ENCODE measurements around the gene SERPINB12. TPM values are rescaled to one million over a fixed set of nuclear protein-coding genes. Genes with fewer than 3 reads are reported as not detected.

Gene SERPINB12
- total RNA-seq, 1 donor from 2014 or later: not detected

DNA sequence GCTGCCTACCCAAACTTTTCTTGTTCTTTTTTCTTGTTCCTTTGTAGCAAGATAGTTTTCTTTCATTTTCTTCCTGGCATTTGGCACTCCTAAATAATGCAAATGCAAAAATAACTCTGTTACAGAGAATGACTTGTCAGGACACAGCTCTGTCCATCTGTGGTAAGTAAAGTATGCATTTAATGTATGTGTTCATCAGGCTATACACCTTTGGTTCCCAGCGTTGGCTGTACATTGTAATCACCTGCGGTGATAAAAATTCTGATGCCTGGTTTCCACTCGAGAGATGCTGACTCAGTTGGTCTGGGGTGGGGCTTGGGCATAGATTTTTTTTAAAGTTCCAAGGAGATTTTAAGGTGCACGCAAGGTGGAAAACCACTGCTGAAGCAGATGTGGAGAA is 44.8 kb downstream of the SERPINB12 start, which contains the start of gene SERPINB13:
Gene SERPINB13, plus strand, starts transcription at position 378 of the 400 bp plus-strand sequence. CDS start 1,325 bp downstream, outside the sequence.
- Mint-ChIP-seq H3K36me3 (no peaks in the 10 kb centered on the region), H3K9me3 (no peaks in the 10 kb centered on the region), H3K27ac (peak within 1 kb of the TSS; percentile 44), H3K4me1 (no peaks in the 10 kb centered on the region), H3K4me3 (no peak within 1 kb of the TSS), H3K27me3 (ENCODE audit: insufficient read depth, low read depth) (no peaks in the 10 kb centered on the region)
- Histone ChIP-seq H3K4me1 (no peaks in the 10 kb centered on the region), H3K9me3 (ENCODE audit: low read depth) (no peaks in the 10 kb centered on the region), H3F3A (ENCODE audit: low read depth) (no peaks in the 10 kb centered on the region), H3K27ac (no peak within 1 kb of the TSS), H4K20me1 (ENCODE audit: low read depth) (no peaks in the 10 kb centered on the region), H2AFZ (replicated peaks) (no peak within 1 kb of the TSS), H3K36me3 (no peaks in the 10 kb centered on the region), H3K79me2 (ENCODE audit: low read depth) (no peaks in the 10 kb centered on the region), H3K27me3 (no peaks in the 10 kb centered on the region), H3K4me2 (no peak within 1 kb of the TSS), H3K9ac (no peak within 1 kb of the TSS), H3K4me3 (no peak within 1 kb of the TSS)
- DNase-seq (ENCODE audit: low spot score): no peak
- no peak for TF ChIP-seq EZH2 (IDR thresholded peaks at IDR 0.05)
- TF ChIP-seq, protein P1, sequence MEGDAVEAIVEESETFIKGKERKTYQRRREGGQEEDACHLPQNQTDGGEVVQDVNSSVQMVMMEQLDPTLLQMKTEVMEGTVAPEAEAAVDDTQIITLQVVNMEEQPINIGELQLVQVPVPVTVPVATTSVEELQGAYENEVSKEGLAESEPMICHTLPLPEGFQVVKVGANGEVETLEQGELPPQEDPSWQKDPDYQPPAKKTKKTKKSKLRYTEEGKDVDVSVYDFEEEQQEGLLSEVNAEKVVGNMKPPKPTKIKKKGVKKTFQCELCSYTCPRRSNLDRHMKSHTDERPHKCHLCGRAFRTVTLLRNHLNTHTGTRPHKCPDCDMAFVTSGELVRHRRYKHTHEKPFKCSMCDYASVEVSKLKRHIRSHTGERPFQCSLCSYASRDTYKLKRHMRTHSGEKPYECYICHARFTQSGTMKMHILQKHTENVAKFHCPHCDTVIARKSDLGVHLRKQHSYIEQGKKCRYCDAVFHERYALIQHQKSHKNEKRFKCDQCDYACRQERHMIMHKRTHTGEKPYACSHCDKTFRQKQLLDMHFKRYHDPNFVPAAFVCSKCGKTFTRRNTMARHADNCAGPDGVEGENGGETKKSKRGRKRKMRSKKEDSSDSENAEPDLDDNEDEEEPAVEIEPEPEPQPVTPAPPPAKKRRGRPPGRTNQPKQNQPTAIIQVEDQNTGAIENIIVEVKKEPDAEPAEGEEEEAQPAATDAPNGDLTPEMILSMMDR (IDR thresholded peaks at IDR 0.05): no peak
- TF ChIP-seq EZH2phosphoT487 (IDR thresholded peaks at IDR 0.05): no peak

DNA sequence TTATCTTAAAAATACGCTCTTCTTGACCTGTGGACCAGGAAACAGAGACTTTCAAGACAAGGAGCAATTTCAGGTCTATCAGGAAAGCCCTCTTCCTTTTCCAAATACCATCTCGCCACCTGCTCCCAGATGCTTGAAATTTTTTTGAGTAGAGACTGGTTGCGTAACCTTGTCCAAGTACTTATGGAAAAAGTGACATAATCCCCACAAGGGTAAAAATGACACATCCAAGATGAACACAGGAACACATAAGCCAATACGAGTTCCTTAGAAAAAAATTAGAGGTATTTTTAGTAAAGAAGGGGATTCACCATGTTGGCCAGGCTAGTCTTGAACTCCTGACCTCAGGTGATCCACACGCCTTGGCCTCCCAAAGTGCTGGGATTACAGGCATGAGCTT is 46.7 kb downstream of the SERPINB12 start:
- Histone ChIP-seq H3K36me3 (no peaks in the 10 kb centered on the region), H3K27ac (no peak overlapping the region), H3K4me3 (no peak overlapping the region), H4K20me1 (ENCODE audit: low read depth) (no peaks in the 10 kb centered on the region), H3K4me2 (no peak overlapping the region), H3K79me2 (ENCODE audit: low read depth) (no peaks in the 10 kb centered on the region), H3K9ac (no peak overlapping the region), H3F3A (ENCODE audit: low read depth) (no peaks in the 10 kb centered on the region), H2AFZ (replicated peaks) (no peak overlapping the region), H3K27me3 (no peaks in the 10 kb centered on the region), H3K4me1 (no peaks in the 10 kb centered on the region), H3K9me3 (ENCODE audit: low read depth) (no peaks in the 10 kb centered on the region)
- no peaks in the 10 kb centered on the region for H3K4me1 Mint-ChIP-seq
- no peaks in the 10 kb centered on the region for H3K27me3 Mint-ChIP-seq (ENCODE audit: insufficient read depth, low read depth)
- no peak overlapping the region for H3K27ac Mint-ChIP-seq
- H3K36me3 Mint-ChIP-seq: no peaks in the 10 kb centered on the region
- TF ChIP-seq, protein P1 (IDR thresholded peaks at IDR 0.05): no peak
- TF ChIP-seq EZH2 (IDR thresholded peaks at IDR 0.05) (no peak), EZH2phosphoT487 (IDR thresholded peaks at IDR 0.05) (no peak)
- no peaks in the 10 kb centered on the region for H3K9me3 Mint-ChIP-seq
- no peak overlapping the region for H3K4me3 Mint-ChIP-seq
- no peak for DNase-seq (ENCODE audit: low spot score)

DNA sequence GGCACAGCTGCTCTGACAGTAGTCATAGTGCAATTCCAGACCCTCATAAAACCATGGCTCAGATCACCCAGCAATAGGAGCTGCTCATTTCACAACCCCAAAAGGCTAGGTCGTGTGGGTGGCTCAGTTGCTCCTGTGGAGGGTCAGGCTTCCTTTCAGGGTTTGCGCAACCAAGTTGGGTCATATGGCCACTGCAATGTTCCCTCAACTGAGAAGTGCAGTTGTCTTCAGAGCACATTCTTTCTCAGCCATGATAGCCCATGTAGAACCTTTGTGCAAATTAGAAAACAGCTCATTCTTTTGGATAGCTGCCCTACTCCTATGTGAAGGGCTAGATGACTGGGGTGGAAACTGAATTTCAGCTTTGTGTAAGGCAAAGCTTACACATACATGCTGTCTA is 48.2 kb downstream of the SERPINB12 start:
- Histone ChIP-seq H3F3A (ENCODE audit: low read depth) (no peaks in the 10 kb centered on the region), H3K27me3 (no peaks in the 10 kb centered on the region), H2AFZ (replicated peaks) (no peak overlapping the region), H3K9me3 (ENCODE audit: low read depth) (no peaks in the 10 kb centered on the region), H3K4me3 (no peak overlapping the region), H3K9ac (no peak overlapping the region), H3K27ac (no peak overlapping the region), H3K79me2 (ENCODE audit: low read depth) (no peaks in the 10 kb centered on the region), H3K36me3 (no peaks in the 10 kb centered on the region), H3K4me1 (no peaks in the 10 kb centered on the region), H3K4me2 (no peak overlapping the region), H4K20me1 (ENCODE audit: low read depth) (no peaks in the 10 kb centered on the region)
- TF ChIP-seq, protein P1 (IDR thresholded peaks at IDR 0.05): no peak
- TF ChIP-seq EZH2 (IDR thresholded peaks at IDR 0.05) (no peak), EZH2phosphoT487 (IDR thresholded peaks at IDR 0.05) (no peak)
- H3K4me3 Mint-ChIP-seq: no peak overlapping the region
- no peaks in the 10 kb centered on the region for H3K27me3 Mint-ChIP-seq (ENCODE audit: insufficient read depth, low read depth)
- H3K9me3 Mint-ChIP-seq: no peaks in the 10 kb centered on the region
- DNase-seq (ENCODE audit: low spot score): no peak
- no peaks in the 10 kb centered on the region for H3K4me1 Mint-ChIP-seq
- H3K27ac Mint-ChIP-seq: no peak overlapping the region
- H3K36me3 Mint-ChIP-seq: no peaks in the 10 kb centered on the region

Measured in neural progenitor cell (in vitro differentiated cells).